Measurements from ENCODE around the gene GPC6. TPM values are rescaled to one million over a fixed set of nuclear protein-coding genes. Genes with fewer than 3 reads are reported as not detected.

Gene GPC6
- total RNA-seq, 1 donor: 77.8 TPM

DNA sequence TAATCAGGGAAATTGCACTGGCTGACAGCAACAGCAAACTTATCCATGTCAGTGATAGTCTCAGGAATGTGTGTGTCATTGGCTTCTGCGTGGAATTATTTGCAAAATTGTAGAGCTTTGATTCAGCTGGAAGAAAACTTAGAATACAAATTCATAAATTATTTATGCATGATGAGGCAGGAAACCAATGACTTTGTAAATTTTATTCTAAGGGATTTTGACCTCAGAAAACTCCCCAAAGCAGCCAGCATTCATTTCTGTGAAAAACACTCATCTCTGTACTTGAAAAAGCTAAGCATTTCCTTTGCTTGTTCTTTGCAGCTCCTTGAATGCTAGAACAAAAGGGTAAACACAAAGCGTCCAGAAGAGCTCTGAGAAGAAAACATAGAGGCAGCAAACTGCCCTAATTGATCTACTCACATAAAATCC, 1090.5 kb downstream of the GPC6 start:
- Histone ChIP-seq H3K27me3 (ENCODE audit: insufficient read depth, low read length) (no peaks in the 10 kb centered on the region), H3K27ac (ENCODE audit: low read depth, low read length) (peak overlapping the region; percentile 83), H3K36me3 (ENCODE audit: insufficient read depth, low read length) (no peaks in the 10 kb centered on the region), H2AFZ (ENCODE audit: low read length) (no peak overlapping the region), H3K4me3 (ENCODE audit: insufficient read depth, low read length) (no peak overlapping the region), H3K79me2 (ENCODE audit: insufficient read depth, low read length) (no peaks in the 10 kb centered on the region), H3K4me1 (ENCODE audit: insufficient read depth, low read length) (peaks cover 33% of the 10 kb centered on the region), H3K9me3 (ENCODE audit: low read depth, low read length) (no peaks in the 10 kb centered on the region), H4K20me1 (ENCODE audit: insufficient read depth, low read length) (no peaks in the 10 kb centered on the region), H3K4me2 (ENCODE audit: insufficient read depth, low read length) (peak overlapping the region; percentile 7)
- TF ChIP-seq CTCF (IDR thresholded peaks at IDR 0.05; ENCODE audit: extremely low read depth, low read depth, low read length): no peak
- peak; percentile 70 for DNase-seq (ENCODE audit: insufficient read length, low spot score, missing footprints)

DNA sequence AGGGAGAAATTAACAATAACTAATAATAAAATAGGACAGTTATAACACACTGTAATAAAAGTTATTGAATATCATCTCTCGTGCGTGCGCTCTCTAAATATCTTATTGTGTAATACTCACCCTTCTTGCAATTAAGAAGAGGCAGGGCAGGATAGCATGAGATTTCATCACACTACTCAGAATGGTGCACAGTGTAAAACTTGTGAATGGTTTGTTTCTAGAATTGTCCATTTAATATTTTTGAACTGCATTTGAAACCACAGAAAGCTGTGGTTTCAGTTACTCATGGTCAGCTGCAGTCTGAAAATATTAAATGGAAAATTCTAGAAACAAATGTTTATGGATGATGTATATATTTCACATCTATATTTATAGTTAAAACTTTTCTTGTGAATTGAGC, 1091.8 kb downstream of the GPC6 start:
- H3K79me2 ChIP-seq (ENCODE audit: insufficient read depth, low read length): no peaks in the 10 kb centered on the region
- no peaks in the 10 kb centered on the region for H3K9me3 ChIP-seq (ENCODE audit: low read depth, low read length)
- H3K36me3 ChIP-seq (ENCODE audit: insufficient read depth, low read length): no peaks in the 10 kb centered on the region
- H3K4me1 ChIP-seq (ENCODE audit: insufficient read depth, low read length): peaks cover 24% of the 10 kb centered on the region
- no peak for DNase-seq (ENCODE audit: insufficient read length, low spot score, missing footprints)
- H3K27ac ChIP-seq (ENCODE audit: low read depth, low read length): peak overlapping the region; percentile 83
- H2AFZ ChIP-seq (ENCODE audit: low read length): no peak overlapping the region
- H3K27me3 ChIP-seq (ENCODE audit: insufficient read depth, low read length): no peaks in the 10 kb centered on the region
- no peak for TF ChIP-seq CTCF (IDR thresholded peaks at IDR 0.05; ENCODE audit: extremely low read depth, low read depth, low read length)
- no peak overlapping the region for H3K4me2 ChIP-seq (ENCODE audit: insufficient read depth, low read length)
- H4K20me1 ChIP-seq (ENCODE audit: insufficient read depth, low read length): no peaks in the 10 kb centered on the region
- no peak overlapping the region for H3K4me3 ChIP-seq (ENCODE audit: insufficient read depth, low read length)

GRCh38 chr13:94319501-94319900, 1092.9 kb downstream of the GPC6 start:
- Histone ChIP-seq H3K4me3 (ENCODE audit: insufficient read depth, low read length) (no peak overlapping the region), H3K4me1 (ENCODE audit: insufficient read depth, low read length) (peaks cover 22% of the 10 kb centered on the region), H3K9me3 (ENCODE audit: low read depth, low read length) (no peaks in the 10 kb centered on the region), H3K27ac (ENCODE audit: low read depth, low read length) (no peak overlapping the region), H3K4me2 (ENCODE audit: insufficient read depth, low read length) (no peak overlapping the region), H3K79me2 (ENCODE audit: insufficient read depth, low read length) (no peaks in the 10 kb centered on the region), H4K20me1 (ENCODE audit: insufficient read depth, low read length) (no peaks in the 10 kb centered on the region), H3K36me3 (ENCODE audit: insufficient read depth, low read length) (no peaks in the 10 kb centered on the region), H2AFZ (ENCODE audit: low read length) (no peak overlapping the region), H3K27me3 (ENCODE audit: insufficient read depth, low read length) (no peaks in the 10 kb centered on the region)
- TF ChIP-seq CTCF (IDR thresholded peaks at IDR 0.05; ENCODE audit: extremely low read depth, low read depth, low read length): no peak
- no peak for DNase-seq (ENCODE audit: insufficient read length, low spot score, missing footprints)

DNA sequence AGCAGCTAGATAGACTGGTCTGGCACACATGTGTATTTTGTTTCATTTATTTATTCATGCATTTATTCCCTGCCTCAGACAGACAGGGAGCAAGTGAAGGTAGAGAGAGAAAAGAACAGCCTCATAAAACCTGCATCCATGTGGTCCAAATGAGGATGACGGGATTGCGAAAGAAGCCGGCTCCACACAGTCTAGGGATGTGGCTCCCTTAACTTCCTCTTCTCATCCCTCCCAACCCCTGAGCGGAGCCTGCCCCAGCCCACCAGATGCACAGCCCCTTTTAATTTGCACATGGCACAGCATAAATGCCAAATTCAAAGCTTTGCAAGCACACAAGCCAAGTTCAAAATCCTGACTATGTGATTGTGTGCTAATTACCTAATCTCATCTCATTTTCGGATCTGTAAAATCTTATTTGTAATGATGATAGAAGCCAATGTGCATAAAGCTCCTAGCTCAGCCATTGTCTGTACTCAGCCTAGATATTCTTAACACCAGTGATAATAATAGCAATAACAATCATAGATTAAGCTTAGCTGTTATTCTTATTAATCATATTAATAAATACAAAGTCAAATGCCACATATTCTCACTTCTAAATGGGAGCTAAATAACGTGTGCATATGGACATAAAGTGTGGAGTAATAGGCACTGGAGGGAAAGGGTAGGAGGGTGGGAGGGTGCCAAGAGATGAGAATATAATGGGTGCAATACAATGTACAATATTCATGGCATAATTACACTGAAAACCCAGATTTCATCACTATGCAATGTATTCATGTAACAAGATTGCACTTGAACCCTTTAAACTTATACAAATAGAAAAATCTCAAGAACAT, 1096.5 kb downstream of the GPC6 start:
- no peaks in the 10 kb centered on the region for H3K27me3 ChIP-seq (ENCODE audit: insufficient read depth, low read length)
- H3K36me3 ChIP-seq (ENCODE audit: insufficient read depth, low read length): no peaks in the 10 kb centered on the region
- DNase-seq (ENCODE audit: insufficient read length, low spot score, missing footprints): no peak
- H3K4me2 ChIP-seq (ENCODE audit: insufficient read depth, low read length): no peak overlapping the region
- no peak overlapping the region for H3K4me3 ChIP-seq (ENCODE audit: insufficient read depth, low read length)
- peaks cover 29% of the 10 kb centered on the region for H3K4me1 ChIP-seq (ENCODE audit: insufficient read depth, low read length)
- H3K27ac ChIP-seq (ENCODE audit: low read depth, low read length): no peak overlapping the region
- H4K20me1 ChIP-seq (ENCODE audit: insufficient read depth, low read length): no peaks in the 10 kb centered on the region
- H3K79me2 ChIP-seq (ENCODE audit: insufficient read depth, low read length): no peaks in the 10 kb centered on the region
- no peak for TF ChIP-seq CTCF (IDR thresholded peaks at IDR 0.05; ENCODE audit: extremely low read depth, low read depth, low read length)
- no peak overlapping the region for H2AFZ ChIP-seq (ENCODE audit: low read length)
- H3K9me3 ChIP-seq (ENCODE audit: low read depth, low read length): no peaks in the 10 kb centered on the region

Measured in osteoblast (primary cell).